ENCODE measurements around the gene CDKAL1.
"Not testable (repeated sequence)": the region's sequence is repeated elsewhere in the genome, so short reads cannot be mapped to it uniquely, and the experiment has no call there.

CDKAL1 gene

DNA sequence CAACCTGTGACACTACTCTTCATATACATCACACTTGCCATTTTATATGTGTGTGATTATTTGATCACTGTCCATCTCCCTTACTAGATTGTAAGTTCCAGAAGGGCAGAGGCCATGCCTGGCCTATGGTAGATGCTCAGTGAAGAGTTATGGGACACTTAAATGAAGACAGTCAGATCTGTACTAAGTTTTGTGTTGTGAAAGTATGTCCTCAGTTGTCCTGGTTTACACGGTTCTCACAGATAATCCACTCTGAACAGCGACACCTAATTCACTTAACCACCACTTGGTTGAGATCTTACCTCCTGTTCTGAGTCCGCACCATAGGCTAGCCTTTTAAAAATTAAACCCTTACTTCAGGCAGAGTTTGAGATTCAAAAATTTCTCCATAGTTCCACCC is 625.2 kb downstream of the CDKAL1 start:
- no peak for DNase-seq

DNA sequence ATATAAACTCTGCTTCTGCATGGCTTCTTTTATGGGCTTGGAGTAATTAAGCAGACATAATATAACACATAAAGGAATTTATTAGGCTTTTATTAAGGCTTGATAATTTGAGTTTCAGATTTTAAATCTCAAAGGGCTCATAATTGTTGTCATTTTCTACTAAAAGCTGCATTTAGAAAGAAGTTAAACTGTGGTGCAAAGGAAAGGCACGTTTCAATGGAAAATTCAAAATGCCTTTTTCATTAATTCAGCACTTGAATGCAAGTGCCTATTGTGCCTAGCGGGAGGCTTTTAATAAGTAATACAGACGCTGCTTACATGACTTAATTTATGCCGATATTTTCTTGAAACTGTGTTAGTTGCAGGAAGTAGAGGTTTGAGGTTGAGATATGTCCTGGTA is 627.5 kb downstream of the CDKAL1 start:
- DNase-seq = no peak

- DNase-seq = no peak
Observed at GRCh38 chr6:21163110-21163837, 629.0 kb downstream of the CDKAL1 start.

GRCh38 chr6:21163838-21164180 is 629.6 kb downstream of the CDKAL1 start:
- DNase-seq = no peak

DNA sequence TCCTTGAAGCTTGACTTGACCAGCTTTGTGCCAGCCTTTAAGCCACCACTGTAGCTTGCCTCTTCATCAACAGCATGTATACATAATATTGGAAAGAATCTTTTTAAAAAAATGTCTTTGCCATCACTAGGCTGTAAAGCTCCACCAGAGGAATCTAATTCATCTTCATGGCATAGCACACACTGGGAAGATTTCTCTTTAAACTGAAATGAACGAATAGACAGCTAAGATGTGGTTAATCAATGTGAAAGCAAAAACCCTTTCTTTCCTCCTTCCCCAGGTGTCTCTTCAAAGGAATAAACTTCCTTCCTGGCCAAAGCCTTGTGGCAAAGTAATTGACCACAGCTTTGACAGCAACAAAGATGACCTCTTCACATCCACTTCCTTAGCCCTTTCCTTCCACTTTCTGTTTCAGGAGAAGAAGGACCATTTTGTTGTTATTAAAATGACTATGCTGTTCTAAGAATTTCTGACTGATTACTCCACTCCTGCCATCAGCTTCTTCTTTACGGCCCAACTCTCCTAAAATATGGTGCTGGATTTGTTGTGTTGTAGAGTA is 630.6 kb downstream of the CDKAL1 start:
- no peak for DNase-seq

DNA sequence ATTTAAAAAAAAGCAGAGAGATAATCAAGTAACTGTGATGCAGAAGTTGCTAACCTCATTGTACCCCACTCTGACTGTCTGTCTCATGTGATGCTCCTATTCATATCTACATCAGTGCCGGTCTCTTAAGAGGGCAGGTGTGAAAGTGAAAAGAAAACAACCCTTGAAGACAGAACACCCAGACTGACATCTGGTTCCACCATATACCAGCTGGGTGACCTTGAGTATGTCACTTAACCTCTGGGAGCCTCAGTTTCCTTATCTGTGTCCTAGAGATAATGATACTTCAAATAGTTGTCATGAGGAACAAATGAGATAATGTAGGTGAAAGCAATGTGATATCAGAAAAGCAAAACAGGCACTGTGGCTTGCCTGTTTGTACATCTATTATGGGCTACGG is 632.5 kb downstream of the CDKAL1 start:
- DNase-seq = no peak

DNA sequence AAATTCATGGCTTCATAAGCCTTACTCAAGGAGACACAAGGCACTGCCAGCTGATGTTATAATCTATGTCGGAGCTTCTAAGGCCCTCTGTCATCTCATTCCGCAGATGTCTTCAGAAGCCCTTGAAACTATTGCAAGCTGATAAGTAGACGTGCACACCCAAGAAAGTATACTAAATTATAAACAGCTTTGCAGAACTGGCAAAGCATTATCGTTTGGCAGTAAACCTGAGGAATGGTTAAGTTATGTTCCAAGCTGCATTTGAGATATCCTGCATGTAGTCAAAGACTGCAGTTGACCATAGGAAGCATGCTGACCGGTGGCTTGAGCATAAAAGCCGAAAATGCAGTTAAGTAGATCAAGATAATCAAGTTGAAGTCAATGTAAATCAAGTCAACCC is 633.5 kb downstream of the CDKAL1 start:
- no peak for DNase-seq

GRCh38 chr6:21171801-21172200 is 637.5 kb downstream of the CDKAL1 start:
- no peak for DNase-seq

GRCh38 chr6:21173031-21173430 is 638.8 kb downstream of the CDKAL1 start:
- no peak for DNase-seq

DNA sequence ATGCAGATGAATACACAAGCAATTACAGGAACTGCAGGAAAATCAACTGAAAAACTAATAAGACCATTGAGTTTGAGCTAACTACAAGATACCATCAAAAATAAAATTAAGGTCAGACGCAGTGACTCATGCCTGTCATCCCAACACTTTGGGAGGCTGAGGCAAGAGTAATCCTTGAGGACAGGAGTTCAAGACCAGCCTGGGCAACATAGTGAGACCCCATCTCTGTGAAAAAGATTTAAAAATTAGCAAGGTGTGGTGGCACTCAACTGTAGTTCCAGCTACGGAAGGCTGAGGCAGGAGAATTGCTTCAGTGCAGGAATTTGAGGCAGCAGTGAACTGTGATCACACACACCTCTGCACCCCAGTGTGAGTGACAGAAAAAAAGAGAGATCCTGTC is 639.4 kb downstream of the CDKAL1 start:
- no peak for DNase-seq

DNA sequence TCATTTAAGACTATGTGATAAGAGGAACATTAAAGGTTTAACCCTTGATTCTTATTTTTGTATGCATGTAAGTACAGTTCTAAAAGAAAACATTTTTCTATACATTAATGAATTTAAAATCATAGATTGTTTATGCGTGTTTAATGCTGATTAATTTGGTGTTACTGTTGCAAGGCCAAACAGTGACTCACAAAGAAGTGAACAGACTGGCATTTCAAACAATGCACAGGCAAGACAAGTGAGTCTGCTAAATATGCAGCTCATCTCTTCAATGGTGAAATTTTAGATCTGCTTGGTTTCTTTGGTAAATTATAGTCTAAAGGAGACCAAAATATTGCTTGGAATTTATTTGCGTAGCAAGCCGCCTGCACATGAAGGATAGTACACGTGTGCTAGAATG is 641.9 kb downstream of the CDKAL1 start:
- no peak for DNase-seq

GRCh38 chr6:21180155-21180554 is 645.9 kb downstream of the CDKAL1 start:
- no peak for DNase-seq

DNA sequence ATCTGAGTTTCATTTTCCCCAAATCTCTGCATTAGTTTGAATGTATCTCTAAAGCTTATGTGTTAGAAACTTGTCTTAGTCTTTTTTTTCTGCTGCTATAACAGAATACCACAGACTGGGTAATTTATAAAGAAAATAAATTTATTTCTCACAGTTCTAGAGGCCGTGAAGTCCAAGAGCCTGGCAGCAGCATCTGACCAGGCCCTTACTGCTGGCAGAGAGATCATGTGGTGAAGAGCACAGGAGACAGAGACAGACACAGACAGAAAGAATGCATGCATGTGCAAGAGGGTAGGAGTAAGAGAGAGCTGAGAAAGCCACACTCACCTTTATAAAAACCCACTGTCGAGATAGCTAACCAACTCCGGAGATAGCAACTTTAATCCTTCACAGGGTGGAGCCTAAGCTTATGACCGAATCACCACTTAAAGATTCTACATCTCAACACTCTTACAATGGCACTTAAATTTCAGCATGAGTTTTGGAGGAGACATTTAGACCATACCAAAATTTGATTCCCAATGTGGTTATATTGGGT is 646.6 kb downstream of the CDKAL1 start:
- no peak for DNase-seq

DNA sequence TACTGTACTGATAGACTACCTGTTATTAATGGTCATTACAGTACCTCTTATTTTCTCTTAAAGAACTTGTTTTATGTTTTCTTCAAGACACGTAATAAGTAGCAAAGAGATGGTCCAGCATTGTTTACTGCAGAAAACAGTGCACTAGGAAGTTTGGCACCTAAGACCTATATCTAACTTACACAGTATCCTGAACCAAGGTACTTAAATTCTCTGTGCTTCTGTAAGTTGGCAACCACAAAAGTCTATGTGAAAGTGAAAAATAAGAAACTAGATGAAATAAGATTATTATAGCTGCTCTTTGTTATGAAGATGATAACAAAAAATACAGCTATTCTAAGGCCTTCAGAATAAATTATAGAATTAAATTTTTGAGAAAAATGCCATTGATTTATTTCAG is 647.6 kb downstream of the CDKAL1 start:
- DNase-seq = no peak

- DNase-seq = no peak
Observed at GRCh38 chr6:21182589-21182988, 648.3 kb downstream of the CDKAL1 start.

DNA sequence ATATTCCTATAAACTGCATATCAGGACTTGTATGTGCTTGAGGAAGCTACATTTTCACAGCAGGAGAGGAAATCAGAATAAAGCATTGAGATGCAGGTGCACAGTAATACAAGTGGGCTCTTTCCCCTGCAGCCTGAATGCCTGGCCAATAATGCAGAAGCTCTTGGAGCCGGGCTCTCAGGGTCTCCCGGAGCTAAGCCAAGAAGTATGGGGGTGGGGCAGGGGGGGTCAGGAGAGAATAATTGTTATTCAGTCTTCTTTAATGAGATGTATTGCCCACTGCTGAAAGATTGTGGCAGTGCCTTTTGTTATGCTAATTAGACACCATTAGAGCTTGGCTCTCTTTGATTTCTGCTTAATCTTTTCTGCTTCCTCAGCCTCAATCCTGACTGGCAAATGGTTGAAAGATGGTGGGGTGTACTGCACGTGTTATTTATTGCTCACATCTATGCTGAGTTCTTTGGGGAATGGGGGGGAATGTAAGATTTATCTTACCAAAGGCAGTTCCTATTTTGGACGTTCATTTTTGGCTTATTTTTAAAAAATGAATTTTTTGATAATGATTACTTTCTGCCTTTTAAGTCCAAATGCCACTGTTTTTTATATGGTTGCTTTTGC is 651.7 kb downstream of the CDKAL1 start:
- no peak for DNase-seq

GRCh38 chr6:21186479-21187055 is 652.3 kb downstream of the CDKAL1 start:
- no peak for DNase-seq

DNA sequence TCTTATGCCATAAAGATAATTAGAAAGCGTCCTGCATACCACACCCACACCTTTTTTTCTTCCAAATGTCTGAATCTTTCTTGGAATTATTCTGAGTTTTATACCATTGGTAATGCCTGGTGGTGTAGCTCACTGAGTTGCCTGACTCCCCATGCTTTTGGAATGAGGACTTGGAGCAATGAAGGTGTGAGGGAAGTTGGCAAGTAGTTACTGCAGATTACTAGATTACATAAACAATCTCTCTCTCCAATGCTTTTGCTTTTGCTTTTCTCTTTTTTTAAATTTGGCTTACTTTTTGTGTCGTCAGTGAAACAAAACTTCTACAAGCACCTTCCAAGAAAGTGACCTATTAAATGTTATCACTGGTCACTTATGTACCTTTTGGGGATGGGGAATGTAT is 653.2 kb downstream of the CDKAL1 start:
- no peak for DNase-seq

- DNase-seq = no peak
Observed at GRCh38 chr6:21188505-21189223, 654.4 kb downstream of the CDKAL1 start.

DNA sequence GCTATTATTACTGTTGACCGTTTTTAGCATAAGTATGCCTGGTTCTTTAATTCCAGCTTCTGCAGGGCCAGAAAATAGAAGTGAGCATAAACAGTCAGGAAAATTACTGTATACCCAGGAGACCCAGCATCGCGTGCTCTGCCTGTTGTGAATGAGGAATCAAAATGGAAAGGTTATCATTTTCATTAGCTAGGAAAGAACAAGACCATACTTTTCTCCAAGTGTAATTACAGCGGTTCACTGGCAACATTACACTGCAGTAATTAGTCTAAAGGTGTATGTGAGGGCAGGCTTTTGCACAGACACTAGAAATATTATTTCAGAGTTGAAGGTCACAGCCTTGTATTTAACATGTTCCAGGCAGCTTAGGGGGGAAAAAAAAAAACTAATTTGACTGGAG is 655.5 kb downstream of the CDKAL1 start:
- no peak for DNase-seq

GRCh38 chr6:21190701-21191100 is 656.4 kb downstream of the CDKAL1 start:
- DNase-seq = no peak

- DNase-seq = no peak
Observed at GRCh38 chr6:21193790-21194475, 659.7 kb downstream of the CDKAL1 start.

DNA sequence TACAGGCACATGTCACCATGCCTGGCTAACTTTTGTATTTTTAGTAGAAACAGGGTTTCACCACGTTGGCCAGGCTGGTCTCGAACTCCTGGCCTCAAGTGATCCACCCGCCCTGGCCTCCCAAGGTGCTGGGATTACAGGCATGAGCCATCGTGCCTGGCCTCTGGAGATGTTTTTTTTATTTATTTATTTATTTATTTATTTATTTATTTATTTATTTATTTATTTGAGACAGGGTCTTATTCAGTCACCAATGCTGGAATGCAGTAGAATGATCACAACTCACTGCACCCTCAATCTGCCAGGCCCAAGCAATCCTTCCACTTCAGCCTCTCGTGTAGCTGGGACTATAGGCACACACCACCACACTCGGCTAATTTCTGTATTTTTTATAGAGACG is 661.0 kb downstream of the CDKAL1 start:
- DNase-seq = not testable (repeated sequence)
